HG02571 (cell line): Measurements from ENCODE around the gene BMAL2.

ENCODE experiments used
- ATAC-seq: cut with Tn5 transposase; IDR thresholded peaks from one replicate; pipeline ENCODE4 v1.9.1; 2021; ENCODE audit warnings: mild to moderate bottlenecking, moderate library complexity; ENCODE audit not compliant: unreplicated experiment

BMAL2 gene

GRCh38 chr12:27351476-27351875 lies 18.8 kb downstream of the BMAL2 start:
- ATAC-seq: no peak

DNA sequence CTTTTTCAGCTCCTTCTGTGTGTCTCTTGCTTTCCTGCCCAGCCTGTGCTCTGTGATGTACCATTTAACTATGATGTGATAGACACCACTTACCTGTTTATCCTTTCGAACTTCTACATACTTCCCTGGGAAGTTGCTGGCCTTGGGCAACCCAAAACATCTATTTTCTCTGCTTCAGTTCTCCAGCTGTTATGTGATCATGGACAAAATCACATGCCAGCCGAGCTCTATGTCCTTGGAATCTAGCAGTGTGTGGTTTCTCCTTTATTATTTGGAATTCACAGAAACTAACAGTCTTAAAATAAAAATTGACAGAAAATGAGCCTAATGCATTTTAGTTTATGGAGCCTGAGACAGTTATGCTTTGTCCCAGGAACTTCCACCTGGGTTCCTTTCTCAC lies 22.9 kb downstream of the BMAL2 start:
- no peak for ATAC-seq

GRCh38 chr12:27355979-27356378 lies 23.3 kb downstream of the BMAL2 start:
- no peak for ATAC-seq

- ATAC-seq: no peak
These were observed 27.1 kb downstream of the BMAL2 start for GRCh38 chr12:27359578-27360340.

DNA sequence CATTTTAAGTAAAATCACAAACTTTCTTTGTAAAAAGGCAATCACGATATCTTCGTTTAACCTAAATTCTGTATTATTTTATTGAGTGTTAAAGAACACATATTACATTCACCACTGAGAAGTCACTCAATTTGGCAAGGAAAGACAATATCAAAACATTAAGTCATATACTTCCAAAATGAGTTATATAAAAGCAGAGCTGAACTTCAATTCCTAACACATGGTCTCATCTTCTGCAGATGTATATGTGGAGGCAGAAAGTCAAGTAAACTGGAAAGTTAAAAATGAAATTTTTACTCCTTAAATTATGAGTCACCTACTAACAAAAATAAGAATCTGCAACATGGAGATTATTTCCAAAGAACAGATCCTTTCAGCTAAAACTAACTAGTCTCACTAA lies 28.7 kb downstream of the BMAL2 start:
- ATAC-seq: no peak

DNA sequence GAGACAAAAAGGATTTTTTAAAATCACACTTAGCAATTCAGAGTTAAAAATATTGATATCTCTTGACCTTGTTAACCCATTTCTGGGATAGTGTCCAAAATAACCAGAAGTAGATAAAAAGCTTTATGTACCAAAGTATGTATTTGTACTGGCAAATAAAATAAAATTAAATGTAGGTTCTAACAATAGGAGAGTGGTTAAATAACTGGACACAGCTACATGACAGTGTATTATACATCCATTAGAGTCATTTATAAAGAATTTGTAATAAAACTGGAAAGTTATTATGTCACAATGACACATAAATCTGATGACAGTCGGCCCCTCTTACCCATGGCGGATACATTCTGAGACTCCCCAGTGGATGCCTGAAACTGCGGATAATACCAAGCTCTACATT lies 34.0 kb downstream of the BMAL2 start:
- ATAC-seq: no peak

- ATAC-seq: no peak
These were observed 34.4 kb downstream of the BMAL2 start for GRCh38 chr12:27367078-27367477.

- no peak for ATAC-seq
These were observed 49.6 kb downstream of the BMAL2 start for GRCh38 chr12:27382171-27382795.
